OCI-LY3 (cell line): ENCODE results near the gene RGL4.
"Not testable (repeated sequence)": the region's sequence is repeated elsewhere in the genome, so short reads cannot be mapped to it uniquely, and the experiment has no call there.

ENCODE experiments used
- EZH2phosphoT487 ChIP-seq: fragments of 200-600 bp; shearing (Covaris generic); IDR thresholded peaks from 2 replicates; pipeline ENCODE4 v1.6.1; 2018; ENCODE audit warnings: antibody characterized with exemption, mixed run types, low read depth
- TF ChIP-seq, protein P1 (sequence below): fragments of 200-600, 300-600 bp; sonication (generic); IDR thresholded peaks from 2 replicates; pipeline ENCODE4 v1.5.1; 2014; ENCODE audit warnings: antibody characterized with exemption, low read length, low read depth

GRCh38 chr22:23672307-23673049, 18.3 kb upstream of the RGL4 start:
- TF ChIP-seq, protein P1, sequence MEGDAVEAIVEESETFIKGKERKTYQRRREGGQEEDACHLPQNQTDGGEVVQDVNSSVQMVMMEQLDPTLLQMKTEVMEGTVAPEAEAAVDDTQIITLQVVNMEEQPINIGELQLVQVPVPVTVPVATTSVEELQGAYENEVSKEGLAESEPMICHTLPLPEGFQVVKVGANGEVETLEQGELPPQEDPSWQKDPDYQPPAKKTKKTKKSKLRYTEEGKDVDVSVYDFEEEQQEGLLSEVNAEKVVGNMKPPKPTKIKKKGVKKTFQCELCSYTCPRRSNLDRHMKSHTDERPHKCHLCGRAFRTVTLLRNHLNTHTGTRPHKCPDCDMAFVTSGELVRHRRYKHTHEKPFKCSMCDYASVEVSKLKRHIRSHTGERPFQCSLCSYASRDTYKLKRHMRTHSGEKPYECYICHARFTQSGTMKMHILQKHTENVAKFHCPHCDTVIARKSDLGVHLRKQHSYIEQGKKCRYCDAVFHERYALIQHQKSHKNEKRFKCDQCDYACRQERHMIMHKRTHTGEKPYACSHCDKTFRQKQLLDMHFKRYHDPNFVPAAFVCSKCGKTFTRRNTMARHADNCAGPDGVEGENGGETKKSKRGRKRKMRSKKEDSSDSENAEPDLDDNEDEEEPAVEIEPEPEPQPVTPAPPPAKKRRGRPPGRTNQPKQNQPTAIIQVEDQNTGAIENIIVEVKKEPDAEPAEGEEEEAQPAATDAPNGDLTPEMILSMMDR: not testable (repeated sequence)
- not testable (repeated sequence) for TF ChIP-seq EZH2phosphoT487
